Measurements from ENCODE around the gene ZNF500.

- TF ChIP-seq, protein P1, sequence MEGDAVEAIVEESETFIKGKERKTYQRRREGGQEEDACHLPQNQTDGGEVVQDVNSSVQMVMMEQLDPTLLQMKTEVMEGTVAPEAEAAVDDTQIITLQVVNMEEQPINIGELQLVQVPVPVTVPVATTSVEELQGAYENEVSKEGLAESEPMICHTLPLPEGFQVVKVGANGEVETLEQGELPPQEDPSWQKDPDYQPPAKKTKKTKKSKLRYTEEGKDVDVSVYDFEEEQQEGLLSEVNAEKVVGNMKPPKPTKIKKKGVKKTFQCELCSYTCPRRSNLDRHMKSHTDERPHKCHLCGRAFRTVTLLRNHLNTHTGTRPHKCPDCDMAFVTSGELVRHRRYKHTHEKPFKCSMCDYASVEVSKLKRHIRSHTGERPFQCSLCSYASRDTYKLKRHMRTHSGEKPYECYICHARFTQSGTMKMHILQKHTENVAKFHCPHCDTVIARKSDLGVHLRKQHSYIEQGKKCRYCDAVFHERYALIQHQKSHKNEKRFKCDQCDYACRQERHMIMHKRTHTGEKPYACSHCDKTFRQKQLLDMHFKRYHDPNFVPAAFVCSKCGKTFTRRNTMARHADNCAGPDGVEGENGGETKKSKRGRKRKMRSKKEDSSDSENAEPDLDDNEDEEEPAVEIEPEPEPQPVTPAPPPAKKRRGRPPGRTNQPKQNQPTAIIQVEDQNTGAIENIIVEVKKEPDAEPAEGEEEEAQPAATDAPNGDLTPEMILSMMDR (IDR thresholded peaks at IDR 0.05) = no peak
- no peak for TF ChIP-seq POLR2A (IDR thresholded peaks at IDR 0.05)
These were observed 4.7 kb upstream of the ZNF500 start for GRCh38 chr16:4771646-4772045.
